Measurements from ENCODE around the gene PHACTR1. TPM values are rescaled to one million over a fixed set of nuclear protein-coding genes. Genes with fewer than 3 reads are reported as not detected.

The PHACTR1 gene
- total RNA-seq, 5 donors from 2014 or later (not counting 1 experiment from before 2014, with no cell fraction given): 0.63 to 2.6 (median 1.1) TPM

GRCh38 chr6:13164291-13164690 is 447.7 kb downstream of the PHACTR1 start:
- Histone ChIP-seq H3K27me3 (replicated peaks in 1 of 2; ENCODE audit: control insufficient read depth in 2 of 2, extremely low read depth in 1 of 2, insufficient read depth in 2 of 2, low read length in 1 of 2) (peaks cover 0 to 14% of the 10 kb centered on the region in 2 experiments), H3K36me3 (ENCODE audit: control insufficient read depth in 2 of 2, extremely low read depth in 1 of 2, insufficient read depth in 1 of 2, low read length in 1 of 2) (no peaks in the 10 kb centered on the region), H3K9me3 (no peaks in the 10 kb centered on the region), H3K27ac (ENCODE audit: low read length) (no peak overlapping the region), H3K4me3 (ENCODE audit: control insufficient read depth in 1 of 2, extremely low read depth in 1 of 2, low read length in 1 of 2) (no peak overlapping the region), H3K4me1 (ENCODE audit: control insufficient read depth in 1 of 2, extremely low read depth in 1 of 2, insufficient read depth in 2 of 2, low read length in 2 of 2) (peaks cover 2% of the 10 kb centered on the region in 2 experiments)
- Mint-ChIP-seq H3K4me1 (peaks cover 0 to 2% (median 2%) of the 10 kb centered on the region in 3 donors), H3K27ac (no peak overlapping the region), H3K4me3 (no peak overlapping the region), H3K27me3 (peaks cover 14 to 21% of the 10 kb centered on the region in 2 donors), H3K9me3 (no peaks in the 10 kb centered on the region), H3K36me3 (no peaks in the 10 kb centered on the region)
- WGBS (ENCODE audit: insufficient coverage): 95% methylated on average over 5 of the region's 8 CpGs
- DNase-seq (no peak), ATAC-seq (replicated peaks in 1 of 4) (no peak)
- POLR2A ChIA-PET: no interaction called here
- CTCF ChIA-PET: no interaction called here

GRCh38 chr6:13165502-13166172 is 449.1 kb downstream of the PHACTR1 start:
- ChIA-PET POLR2A (no interaction called here), CTCF (no interaction called here)
- H3K27ac Mint-ChIP-seq: no peak overlapping the region
- H3K27me3 Mint-ChIP-seq: peaks cover 13 to 16% of the 10 kb centered on the region in 2 donors
- H3K4me1 Mint-ChIP-seq: peaks cover 0 to 2% (median 2%) of the 10 kb centered on the region in 3 donors
- Histone ChIP-seq H3K4me3 (ENCODE audit: control insufficient read depth in 1 of 2, extremely low read depth in 1 of 2, low read length in 1 of 2) (no peak overlapping the region), H3K27ac (ENCODE audit: low read length) (no peak overlapping the region), H3K4me1 (ENCODE audit: control insufficient read depth in 1 of 2, extremely low read depth in 1 of 2, insufficient read depth in 2 of 2, low read length in 2 of 2) (peaks cover 2% of the 10 kb centered on the region in 2 experiments), H3K9me3 (no peaks in the 10 kb centered on the region), H3K36me3 (ENCODE audit: control insufficient read depth in 2 of 2, extremely low read depth in 1 of 2, insufficient read depth in 1 of 2, low read length in 1 of 2) (no peaks in the 10 kb centered on the region), H3K27me3 (replicated peaks in 1 of 2; ENCODE audit: control insufficient read depth in 2 of 2, extremely low read depth in 1 of 2, insufficient read depth in 2 of 2, low read length in 1 of 2) (peaks cover 0 to 14% of the 10 kb centered on the region in 2 experiments)
- no peaks in the 10 kb centered on the region for H3K9me3 Mint-ChIP-seq
- ATAC-seq (replicated peaks in 1 of 4) (no peak), DNase-seq (no peak)
- 62% methylated on average over 6 of the region's 10 CpGs for WGBS (ENCODE audit: insufficient coverage)
- no peak overlapping the region for H3K4me3 Mint-ChIP-seq
- H3K36me3 Mint-ChIP-seq: no peaks in the 10 kb centered on the region

- Histone ChIP-seq H3K36me3 (ENCODE audit: control insufficient read depth in 2 of 2, extremely low read depth in 1 of 2, insufficient read depth in 1 of 2, low read length in 1 of 2) (no peaks in the 10 kb centered on the region), H3K27ac (ENCODE audit: low read length) (no peak overlapping the region), H3K9me3 (no peaks in the 10 kb centered on the region), H3K4me1 (ENCODE audit: control insufficient read depth in 1 of 2, extremely low read depth in 1 of 2, insufficient read depth in 2 of 2, low read length in 2 of 2) (peaks cover 2% of the 10 kb centered on the region in 2 experiments), H3K4me3 (ENCODE audit: control insufficient read depth in 1 of 2, extremely low read depth in 1 of 2, low read length in 1 of 2) (no peak overlapping the region), H3K27me3 (replicated peaks in 1 of 2; ENCODE audit: control insufficient read depth in 2 of 2, extremely low read depth in 1 of 2, insufficient read depth in 2 of 2, low read length in 1 of 2) (peaks cover 0 to 11% of the 10 kb centered on the region in 2 experiments)
- H3K4me1 Mint-ChIP-seq: peaks cover 0 to 2% (median 2%) of the 10 kb centered on the region in 3 donors
- ATAC-seq (replicated peaks in 1 of 4) (no peak), DNase-seq (no peak)
- ChIA-PET POLR2A (no interaction called here), CTCF (no interaction called here)
- no peaks in the 10 kb centered on the region for H3K36me3 Mint-ChIP-seq
- H3K27me3 Mint-ChIP-seq: peaks cover 14 to 17% of the 10 kb centered on the region in 2 donors
- H3K27ac Mint-ChIP-seq: no peak overlapping the region
- H3K4me3 Mint-ChIP-seq: no peak overlapping the region
- whole genome bisulfite sequencing (ENCODE audit: insufficient coverage): 57% methylated on average over 1 of the region's 5 CpGs
- H3K9me3 Mint-ChIP-seq: no peaks in the 10 kb centered on the region
Observed at GRCh38 chr6:13166269-13166668, 449.7 kb downstream of the PHACTR1 start.

GRCh38 chr6:13166916-13167315 is 450.3 kb downstream of the PHACTR1 start:
- H3K4me1 ChIP-seq (ENCODE audit: control insufficient read depth in 1 of 2, extremely low read depth in 1 of 2, insufficient read depth in 2 of 2, low read length in 2 of 2): peaks cover 2% of the 10 kb centered on the region in 2 experiments
- peaks cover 16% of the 10 kb centered on the region in 2 donors for H3K27me3 Mint-ChIP-seq
- H3K4me3 Mint-ChIP-seq: no peak overlapping the region
- no peaks in the 10 kb centered on the region for H3K9me3 ChIP-seq
- DNase-seq (no peak), ATAC-seq (replicated peaks in 1 of 4) (no peak)
- no peaks in the 10 kb centered on the region for H3K9me3 Mint-ChIP-seq
- ChIA-PET CTCF (no interaction called here), POLR2A (no interaction called here)
- H3K27me3 ChIP-seq (replicated peaks in 1 of 2; ENCODE audit: control insufficient read depth in 2 of 2, extremely low read depth in 1 of 2, insufficient read depth in 2 of 2, low read length in 1 of 2): peaks cover 0 to 11% of the 10 kb centered on the region in 2 experiments
- WGBS (ENCODE audit: insufficient coverage): 80% methylated on average over 1 of the region's 3 CpGs
- no peaks in the 10 kb centered on the region for H3K36me3 ChIP-seq (ENCODE audit: control insufficient read depth in 2 of 2, extremely low read depth in 1 of 2, insufficient read depth in 1 of 2, low read length in 1 of 2)
- H3K27ac Mint-ChIP-seq: no peak overlapping the region
- peaks cover 0 to 2% (median 2%) of the 10 kb centered on the region in 3 donors for H3K4me1 Mint-ChIP-seq
- no peak overlapping the region for H3K27ac ChIP-seq (ENCODE audit: low read length)
- H3K4me3 ChIP-seq (ENCODE audit: control insufficient read depth in 1 of 2, extremely low read depth in 1 of 2, low read length in 1 of 2): no peak overlapping the region
- no peaks in the 10 kb centered on the region for H3K36me3 Mint-ChIP-seq

- DNase-seq (no peak), ATAC-seq (replicated peaks in 1 of 4) (no peak)
- H3K36me3 Mint-ChIP-seq: no peaks in the 10 kb centered on the region
- no peak overlapping the region for H3K4me3 Mint-ChIP-seq
- no peak overlapping the region for H3K27ac Mint-ChIP-seq
- H3K4me1 ChIP-seq (ENCODE audit: control insufficient read depth in 1 of 2, extremely low read depth in 1 of 2, insufficient read depth in 2 of 2, low read length in 2 of 2): no peaks in the 10 kb centered on the region
- H3K4me3 ChIP-seq (ENCODE audit: control insufficient read depth in 1 of 2, extremely low read depth in 1 of 2, low read length in 1 of 2): no peak overlapping the region
- CTCF ChIA-PET: no interaction called here
- no peak overlapping the region for H3K27ac ChIP-seq (ENCODE audit: low read length)
- no peaks in the 10 kb centered on the region for H3K9me3 ChIP-seq
- no peaks in the 10 kb centered on the region for H3K36me3 ChIP-seq (ENCODE audit: control insufficient read depth in 2 of 2, extremely low read depth in 1 of 2, insufficient read depth in 1 of 2, low read length in 1 of 2)
- POLR2A ChIA-PET: no interaction called here
- 90% methylated on average over 3 of the region's 3 CpGs for WGBS (ENCODE audit: insufficient coverage)
- no peaks in the 10 kb centered on the region for H3K9me3 Mint-ChIP-seq
- H3K27me3 ChIP-seq (replicated peaks in 1 of 2; ENCODE audit: control insufficient read depth in 2 of 2, extremely low read depth in 1 of 2, insufficient read depth in 2 of 2, low read length in 1 of 2): peaks cover 0 to 5% of the 10 kb centered on the region in 2 experiments
- peaks cover 18 to 24% of the 10 kb centered on the region in 2 donors for H3K27me3 Mint-ChIP-seq
- H3K4me1 Mint-ChIP-seq: no peaks in the 10 kb centered on the region
Observed at GRCh38 chr6:13172291-13172690, 455.7 kb downstream of the PHACTR1 start.

GRCh38 chr6:13175087-13175486 is 458.5 kb downstream of the PHACTR1 start:
- H3K27me3 Mint-ChIP-seq: peaks cover 11 to 16% of the 10 kb centered on the region in 2 donors
- H3K4me3 Mint-ChIP-seq: no peak overlapping the region
- DNase-seq (no peak), ATAC-seq (replicated peaks in 1 of 4) (no peak)
- H3K27ac Mint-ChIP-seq: no peak overlapping the region
- ChIA-PET POLR2A (no interaction called here), CTCF (no interaction called here)
- H3K36me3 Mint-ChIP-seq: no peaks in the 10 kb centered on the region
- H3K4me1 ChIP-seq (ENCODE audit: control insufficient read depth in 1 of 2, extremely low read depth in 1 of 2, insufficient read depth in 2 of 2, low read length in 2 of 2): no peaks in the 10 kb centered on the region
- no peaks in the 10 kb centered on the region for H3K36me3 ChIP-seq (ENCODE audit: control insufficient read depth in 2 of 2, extremely low read depth in 1 of 2, insufficient read depth in 1 of 2, low read length in 1 of 2)
- peaks cover 2 to 6% (median 4%) of the 10 kb centered on the region in 3 donors for H3K4me1 Mint-ChIP-seq
- WGBS (ENCODE audit: insufficient coverage): no CpG with 5 or more reads among the region's 2 CpGs
- H3K27me3 ChIP-seq (replicated peaks in 1 of 2; ENCODE audit: control insufficient read depth in 2 of 2, extremely low read depth in 1 of 2, insufficient read depth in 2 of 2, low read length in 1 of 2): peaks cover 0 to 9% of the 10 kb centered on the region in 2 experiments
- H3K9me3 Mint-ChIP-seq: no peaks in the 10 kb centered on the region
- H3K9me3 ChIP-seq: no peaks in the 10 kb centered on the region
- H3K4me3 ChIP-seq (ENCODE audit: control insufficient read depth in 1 of 2, extremely low read depth in 1 of 2, low read length in 1 of 2): no peak overlapping the region
- no peak overlapping the region for H3K27ac ChIP-seq (ENCODE audit: low read length)
